ENCODE data around the gene UNC5CL. TPM values are rescaled to one million over a fixed set of nuclear protein-coding genes. Genes with fewer than 3 reads are reported as not detected.

The UNC5CL gene
- total and polyA plus RNA-seq, 2 donors (not counting 1 experiment from before 2014, with no cell fraction given) = 4.5 to 4.7 TPM

- TF ChIP-seq CTCF (IDR thresholded peaks at IDR 0.05) (no peak), EZH2 (IDR thresholded peaks at IDR 0.05; ENCODE audit: borderline replicate concordance, insufficient read depth, low read depth, low read length, poor library complexity, severe bottlenecking) (no peak)
- WGBS (ENCODE audit: insufficient coverage) = no CpG with 5 or more reads among the region's 3 CpGs
- Mint-ChIP-seq H3K4me1 (peaks cover under 1% of the 10 kb centered on the region), H3K9me3 (ENCODE audit: insufficient read depth) (no peaks in the 10 kb centered on the region), H3K27ac (no peak overlapping the region), H3K4me3 (no peak overlapping the region), H3K27me3 (no peaks in the 10 kb centered on the region)
- H3K4me2 ChIP-seq (replicated peaks; ENCODE audit: low read depth, low read length, poor library complexity, severe bottlenecking) = no peak overlapping the region
- H3K27ac ChIP-seq (ENCODE audit: low read length in 2 of 2) = no peak overlapping the region
- H3K4me3 ChIP-seq (ENCODE audit: control extremely low read depth in 1 of 5, extremely low read depth in 1 of 5, insufficient read depth in 1 of 5, low read depth in 2 of 5, low read length in 4 of 5) = no peak overlapping the region
- no peaks in the 10 kb centered on the region for H3K79me2 ChIP-seq (ENCODE audit: control insufficient read depth, insufficient read depth, low read length)
- no peak for DNase-seq
- ATAC-seq (ENCODE audit: low read depth) = no peak
- intact Hi-C loops (cut with micrococcal nuclease) = no loop called here
- ChIA-PET POLR2A (no interaction called here), CTCF (interaction anchor here (1.0 to 3.0 kb wide), 5 partner anchors 9 to 284 kb away, joined by 3 to 23 read pairs (median 5); no protein-coding TSS in a partner anchor)
- H3K9ac ChIP-seq (ENCODE audit: low read length) = no peak overlapping the region
- no peaks in the 10 kb centered on the region for H3K4me1 ChIP-seq (ENCODE audit: control insufficient read depth in 2 of 2, insufficient read depth in 2 of 2, low read length in 2 of 2)
- H3K27me3 ChIP-seq (replicated peaks in 1 of 4; ENCODE audit: control extremely low read depth in 1 of 4, control insufficient read depth in 3 of 4, insufficient read depth in 4 of 4, low read length in 3 of 4) = no peaks in the 10 kb centered on the region
- no peaks in the 10 kb centered on the region for H3K9me3 ChIP-seq (ENCODE audit: control extremely low read depth in 1 of 3, control insufficient read depth in 2 of 3, insufficient read depth in 1 of 3, low read length in 2 of 3)
- no peaks in the 10 kb centered on the region for H3K36me3 ChIP-seq (replicated peaks in 1 of 2; ENCODE audit: control extremely low read depth in 1 of 2, control insufficient read depth in 1 of 2, extremely low read depth in 1 of 2, insufficient read depth in 2 of 2, low read length in 1 of 2)
- H2AFZ ChIP-seq (ENCODE audit: insufficient read depth, low read depth, low read length, poor library complexity, severe bottlenecking) = no peak overlapping the region
- H4K20me1 ChIP-seq (ENCODE audit: control insufficient read depth, insufficient read depth, low read length, poor library complexity, severe bottlenecking) = no peaks in the 10 kb centered on the region
These were observed 2.8 kb downstream of the UNC5CL start for GRCh38 chr6:41036186-41036585.

GRCh38 chr6:41033776-41034175, 5.2 kb downstream of the UNC5CL start:
- Histone ChIP-seq H3K4me2 (replicated peaks; ENCODE audit: low read depth, low read length, poor library complexity, severe bottlenecking) (no peak overlapping the region), H3K4me1 (ENCODE audit: control insufficient read depth in 2 of 2, insufficient read depth in 2 of 2, low read length in 2 of 2) (peaks cover 4 to 7% of the 10 kb centered on the region in 2 donors), H3K9me3 (ENCODE audit: control extremely low read depth in 1 of 3, control insufficient read depth in 2 of 3, insufficient read depth in 1 of 3, low read length in 2 of 3) (no peaks in the 10 kb centered on the region), H2AFZ (ENCODE audit: insufficient read depth, low read depth, low read length, poor library complexity, severe bottlenecking) (no peak overlapping the region), H3K27ac (ENCODE audit: low read length in 2 of 2) (no peak overlapping the region), H3K4me3 (ENCODE audit: control extremely low read depth in 1 of 5, extremely low read depth in 1 of 5, insufficient read depth in 1 of 5, low read depth in 2 of 5, low read length in 4 of 5) (no peak overlapping the region), H3K36me3 (replicated peaks in 1 of 2; ENCODE audit: control extremely low read depth in 1 of 2, control insufficient read depth in 1 of 2, extremely low read depth in 1 of 2, insufficient read depth in 2 of 2, low read length in 1 of 2) (no peaks in the 10 kb centered on the region), H3K27me3 (replicated peaks in 1 of 4; ENCODE audit: control extremely low read depth in 1 of 4, control insufficient read depth in 3 of 4, insufficient read depth in 4 of 4, low read length in 3 of 4) (no peaks in the 10 kb centered on the region), H3K9ac (ENCODE audit: low read length) (no peak overlapping the region), H3K79me2 (ENCODE audit: control insufficient read depth, insufficient read depth, low read length) (no peaks in the 10 kb centered on the region), H4K20me1 (ENCODE audit: control insufficient read depth, insufficient read depth, low read length, poor library complexity, severe bottlenecking) (no peaks in the 10 kb centered on the region)
- CTCF ChIA-PET = no interaction called here
- TF ChIP-seq CTCF (IDR thresholded peaks at IDR 0.05) = no peak
- no peak for TF ChIP-seq EZH2 (IDR thresholded peaks at IDR 0.05; ENCODE audit: borderline replicate concordance, insufficient read depth, low read depth, low read length, poor library complexity, severe bottlenecking)
- Mint-ChIP-seq H3K4me3 (no peak overlapping the region), H3K9me3 (ENCODE audit: insufficient read depth) (no peaks in the 10 kb centered on the region), H3K27ac (no peak overlapping the region), H3K27me3 (no peaks in the 10 kb centered on the region), H3K4me1 (peaks cover 10% of the 10 kb centered on the region)
- POLR2A ChIA-PET = no interaction called here
- 97% methylated on average over 13 of the region's 13 CpGs for WGBS (ENCODE audit: insufficient coverage)
- no peak for ATAC-seq (ENCODE audit: low read depth)
- intact Hi-C loops (cut with micrococcal nuclease) = no loop called here
- DNase-seq = no peak
